ENCODE measurements around the gene NCBP3.
"Not testable (repeated sequence)": the region's sequence is repeated elsewhere in the genome, so short reads cannot be mapped to it uniquely, and the experiment has no call there.

DNA sequence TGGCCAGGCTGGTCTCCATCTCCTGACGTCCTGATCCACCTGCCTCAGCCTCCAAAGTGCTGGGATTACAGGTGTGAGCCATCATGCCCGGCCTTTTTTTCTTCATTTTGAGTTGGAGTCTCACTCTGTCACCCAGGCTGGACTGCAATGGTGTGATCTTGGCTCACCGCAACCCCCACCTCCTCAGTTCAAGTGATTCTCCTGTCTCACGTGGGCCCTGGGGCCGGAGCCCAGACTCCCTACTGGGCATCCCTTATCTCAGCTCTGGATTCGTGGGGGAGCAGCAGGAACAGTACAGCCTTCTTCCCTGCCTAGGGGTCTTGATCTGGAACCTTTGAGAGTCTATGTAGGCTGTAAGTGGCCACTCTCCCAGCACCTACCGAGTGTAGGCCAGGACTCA lies 52.8 kb downstream of the NCBP3 start:
- TF ChIP-seq, protein P1, sequence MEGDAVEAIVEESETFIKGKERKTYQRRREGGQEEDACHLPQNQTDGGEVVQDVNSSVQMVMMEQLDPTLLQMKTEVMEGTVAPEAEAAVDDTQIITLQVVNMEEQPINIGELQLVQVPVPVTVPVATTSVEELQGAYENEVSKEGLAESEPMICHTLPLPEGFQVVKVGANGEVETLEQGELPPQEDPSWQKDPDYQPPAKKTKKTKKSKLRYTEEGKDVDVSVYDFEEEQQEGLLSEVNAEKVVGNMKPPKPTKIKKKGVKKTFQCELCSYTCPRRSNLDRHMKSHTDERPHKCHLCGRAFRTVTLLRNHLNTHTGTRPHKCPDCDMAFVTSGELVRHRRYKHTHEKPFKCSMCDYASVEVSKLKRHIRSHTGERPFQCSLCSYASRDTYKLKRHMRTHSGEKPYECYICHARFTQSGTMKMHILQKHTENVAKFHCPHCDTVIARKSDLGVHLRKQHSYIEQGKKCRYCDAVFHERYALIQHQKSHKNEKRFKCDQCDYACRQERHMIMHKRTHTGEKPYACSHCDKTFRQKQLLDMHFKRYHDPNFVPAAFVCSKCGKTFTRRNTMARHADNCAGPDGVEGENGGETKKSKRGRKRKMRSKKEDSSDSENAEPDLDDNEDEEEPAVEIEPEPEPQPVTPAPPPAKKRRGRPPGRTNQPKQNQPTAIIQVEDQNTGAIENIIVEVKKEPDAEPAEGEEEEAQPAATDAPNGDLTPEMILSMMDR (conservative IDR thresholded peaks at IDR 0.05): not testable (repeated sequence)
- not testable (repeated sequence) for TF ChIP-seq EZH2 (IDR thresholded peaks at IDR 0.05; ENCODE audit: low read depth)
